ENCODE measurements around the gene PRKCA.

DNA sequence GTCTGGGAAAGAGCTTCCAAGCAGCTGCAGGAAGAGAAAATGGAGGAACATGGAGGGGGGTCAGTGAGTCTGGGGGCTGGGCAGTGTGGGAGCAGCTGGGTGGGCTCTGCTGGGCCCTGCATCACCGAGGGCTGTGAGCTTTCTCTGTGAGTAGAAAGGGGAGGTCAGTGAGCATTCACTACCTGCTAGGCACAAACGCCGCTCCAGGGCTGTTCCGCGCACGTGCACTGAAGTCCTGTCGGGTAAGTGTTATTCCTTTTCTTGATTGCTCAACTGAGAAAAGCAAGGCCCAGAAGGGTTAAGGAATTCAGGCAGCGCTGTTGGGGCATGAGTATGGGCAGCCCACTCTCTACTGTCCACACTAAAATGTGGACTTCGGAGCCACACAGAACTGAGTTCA lies 537.2 kb downstream of the PRKCA start:
- TF ChIP-seq, protein P1, sequence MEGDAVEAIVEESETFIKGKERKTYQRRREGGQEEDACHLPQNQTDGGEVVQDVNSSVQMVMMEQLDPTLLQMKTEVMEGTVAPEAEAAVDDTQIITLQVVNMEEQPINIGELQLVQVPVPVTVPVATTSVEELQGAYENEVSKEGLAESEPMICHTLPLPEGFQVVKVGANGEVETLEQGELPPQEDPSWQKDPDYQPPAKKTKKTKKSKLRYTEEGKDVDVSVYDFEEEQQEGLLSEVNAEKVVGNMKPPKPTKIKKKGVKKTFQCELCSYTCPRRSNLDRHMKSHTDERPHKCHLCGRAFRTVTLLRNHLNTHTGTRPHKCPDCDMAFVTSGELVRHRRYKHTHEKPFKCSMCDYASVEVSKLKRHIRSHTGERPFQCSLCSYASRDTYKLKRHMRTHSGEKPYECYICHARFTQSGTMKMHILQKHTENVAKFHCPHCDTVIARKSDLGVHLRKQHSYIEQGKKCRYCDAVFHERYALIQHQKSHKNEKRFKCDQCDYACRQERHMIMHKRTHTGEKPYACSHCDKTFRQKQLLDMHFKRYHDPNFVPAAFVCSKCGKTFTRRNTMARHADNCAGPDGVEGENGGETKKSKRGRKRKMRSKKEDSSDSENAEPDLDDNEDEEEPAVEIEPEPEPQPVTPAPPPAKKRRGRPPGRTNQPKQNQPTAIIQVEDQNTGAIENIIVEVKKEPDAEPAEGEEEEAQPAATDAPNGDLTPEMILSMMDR (IDR thresholded peaks at IDR 0.05), result no peak
- no peak for TF ChIP-seq POLR2A (IDR thresholded peaks at IDR 0.05)

Measured in prostate gland (tissue), 2 donors.